SK-N-MC (cell line): Measurements from ENCODE around the gene SSBP1.

Source experiments
- DNase-seq: peaks from one replicate; pipeline ENCODE4 v3.0.0-alpha.2; 2011; ENCODE audit warnings: low read depth, low spot score
- H3K27ac ChIP-seq: fragments of 200-600 bp; sonication (generic); 2 replicates; pipeline ENCODE4 v1.5.1; 2016; ENCODE audit warnings: mixed run types
- H3K36me3 ChIP-seq: fragments of 200-600 bp; sonication (generic); 2 replicates; pipeline ENCODE4 v1.6.1; 2017; ENCODE audit warnings: antibody characterized with exemption, low read length, mixed read lengths; ENCODE audit not compliant: insufficient read depth
- H3K4me3 ChIP-seq: fragments of 200-600 bp; sonication (generic); 2 replicates; pipeline ENCODE4 v1.5.1; 2016
- H3K9ac ChIP-seq: fragments of 200-600 bp; sonication (generic); 2 replicates; pipeline ENCODE4 v1.8.0; 2017; ENCODE audit warnings: mixed run types, mixed read lengths; ENCODE audit not compliant: insufficient read length
- H3K9me3 ChIP-seq: fragments of 200-600 bp; sonication (generic); 2 replicates; pipeline ENCODE4 v1.6.1; 2017; ENCODE audit warnings: low read depth, mild to moderate bottlenecking, antibody characterized with exemption, low read length, moderate library complexity, mixed read lengths
- EZH2 ChIP-seq: fragments of 200-600 bp; sonication (generic); IDR thresholded peaks from one replicate; pipeline ENCODE4 v1.6.1; 2017; ENCODE audit warnings: antibody characterized with exemption
- FOXP2 ChIP-seq: optimal IDR thresholded peaks from 2 replicates; pipeline ENCODE3; 2011; ENCODE audit warnings: mild to moderate bottlenecking, moderate library complexity; ENCODE audit not compliant: insufficient read depth; ENCODE audit errors: extremely low read length, control extremely low read depth
- POLR2AphosphoS5 ChIP-seq: IDR thresholded peaks from 2 replicates; pipeline ENCODE4 v1.6.1; 2012; ENCODE audit warnings: mild to moderate bottlenecking, low read depth, low read length, borderline replicate concordance

The SSBP1 gene

DNA sequence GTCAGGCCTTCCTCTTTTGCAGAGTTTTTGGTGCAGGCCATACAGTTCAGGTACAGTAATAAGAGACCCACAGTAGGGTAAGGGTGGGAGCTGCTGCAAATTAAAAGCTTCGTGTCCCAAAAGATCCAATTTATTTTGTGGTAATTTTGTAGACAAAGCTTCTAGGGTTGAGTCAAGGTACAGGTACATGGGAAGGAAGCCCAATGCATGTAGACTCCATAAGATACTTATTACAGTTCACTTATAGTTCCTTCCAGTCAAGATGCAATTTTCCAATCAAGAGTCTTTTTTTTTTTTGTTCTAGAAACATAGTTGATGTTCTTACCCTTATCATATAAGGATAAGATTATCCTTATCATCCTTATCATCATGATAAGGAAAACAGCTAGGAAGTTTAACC, 38.2 kb downstream of the SSBP1 start, which contains the start of gene TAS2R4:
TAS2R4 (plus strand) TSS at position 301 of the 400 bp plus-strand sequence. CDS start 1,815 bp downstream, outside the sequence.
- TF ChIP-seq POLR2AphosphoS5 (no peak), FOXP2 (no peak), EZH2 (no peak)
- DNase-seq, result no peak
- H3K9ac ChIP-seq, result no peak within 1 kb of the TSS

DNA sequence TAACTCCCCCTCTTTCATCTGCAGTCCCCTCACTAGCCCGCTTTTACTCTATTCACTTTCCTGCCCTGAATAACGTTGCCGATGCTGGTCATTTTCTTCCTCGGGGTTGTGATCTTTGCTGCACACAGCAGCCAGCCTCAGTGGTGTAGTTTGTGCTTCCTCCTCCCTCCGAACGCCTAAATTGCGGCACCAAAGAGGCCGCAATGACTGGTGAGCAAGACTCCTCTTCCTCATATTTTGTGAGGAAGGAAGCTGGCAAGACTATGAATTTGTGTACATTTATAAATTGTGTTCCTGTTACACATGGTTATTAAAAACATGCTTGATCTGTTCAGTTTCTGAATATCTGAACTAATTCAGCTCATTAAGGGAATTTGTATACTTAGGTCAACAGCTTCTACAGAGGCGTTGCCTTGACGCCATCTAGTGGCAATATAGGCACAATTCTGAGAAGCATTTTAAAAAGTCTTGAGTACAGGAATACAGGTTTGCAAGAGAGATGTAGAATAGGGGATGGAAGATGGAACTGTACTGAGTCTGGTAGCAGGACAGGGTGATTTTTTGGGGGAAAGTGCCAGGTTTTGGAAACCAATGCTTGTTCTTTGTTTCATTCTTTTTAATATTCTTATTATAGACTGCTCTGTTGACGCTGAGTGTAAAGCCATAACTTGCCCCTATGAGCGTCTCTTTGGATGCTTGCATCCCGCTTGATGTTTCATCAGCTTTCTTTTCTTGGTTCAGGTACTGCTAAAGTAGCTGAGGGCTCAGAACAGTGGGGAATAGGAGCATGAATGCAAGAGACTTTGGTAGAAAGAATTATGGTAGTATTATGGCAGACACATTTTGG, 47.8 kb downstream of the SSBP1 start:
- TF ChIP-seq POLR2AphosphoS5 (no peak), FOXP2 (no peak), EZH2 (no peak)
- H3K36me3 ChIP-seq, result peaks cover 24% of the 10 kb centered on the region
- no peaks in the 10 kb centered on the region for H3K9me3 ChIP-seq
- H3K9ac ChIP-seq, result no peak overlapping the region
- no peak overlapping the region for H3K4me3 ChIP-seq
- no peak overlapping the region for H3K27ac ChIP-seq
- DNase-seq, result peak; percentile 16

More for the DNA sequence above, 38.2 kb downstream of the SSBP1 start, which contains the start of gene TAS2R4:
- no peak within 1 kb of the TSS for H3K27ac ChIP-seq
- peaks cover 26% of the 10 kb centered on the region; the same call in 1 of the 2 replicates for H3K36me3 ChIP-seq
- H3K9me3 ChIP-seq, result no peaks in the 10 kb centered on the region
- no peak within 1 kb of the TSS for H3K4me3 ChIP-seq

DNA sequence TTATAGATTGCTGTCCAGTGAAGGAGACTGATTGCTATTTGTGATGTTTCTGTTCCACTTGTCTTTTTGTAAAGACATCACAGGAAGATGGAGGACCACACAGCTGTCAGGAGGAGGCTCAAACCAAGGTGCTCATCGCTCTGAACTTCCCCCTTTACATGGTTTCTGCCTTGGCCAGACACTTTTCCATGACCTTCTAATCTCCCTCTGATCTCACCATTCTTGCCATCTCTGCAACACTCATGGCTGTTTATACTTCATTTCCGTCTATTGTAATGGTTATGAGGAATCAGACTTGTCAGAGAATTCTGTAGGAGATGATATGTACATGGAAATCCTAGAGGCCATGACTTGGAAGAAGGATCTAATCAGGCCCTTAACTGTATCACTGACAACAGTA, 50.1 kb downstream of the SSBP1 start:
- Histone ChIP-seq H3K9me3 (no peaks in the 10 kb centered on the region), H3K27ac (no peak overlapping the region), H3K4me3 (no peak overlapping the region), H3K9ac (no peak overlapping the region), H3K36me3 (peaks cover 25% of the 10 kb centered on the region)
- TF ChIP-seq EZH2, result no peak
- TF ChIP-seq FOXP2, result no peak
- no peak for TF ChIP-seq POLR2AphosphoS5
- no peak for DNase-seq

DNA sequence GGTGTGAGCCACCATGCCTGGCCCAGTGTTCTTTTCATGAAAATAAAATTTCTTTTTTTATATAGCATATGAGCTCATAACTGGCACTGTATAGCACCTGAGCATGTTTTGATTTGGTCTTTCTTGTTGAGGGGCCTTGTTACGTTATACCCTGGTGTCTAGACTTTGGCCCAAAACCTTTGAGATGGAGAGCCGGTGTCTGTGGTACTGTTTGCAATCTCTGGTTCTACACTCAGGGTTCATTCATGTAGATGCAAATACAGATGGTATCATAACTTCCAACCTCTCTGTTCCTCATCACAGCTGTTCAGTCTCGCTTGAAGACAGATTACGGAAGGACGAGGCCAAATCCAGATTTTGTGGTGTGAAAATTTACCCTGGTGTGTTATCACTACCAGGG, 51.8 kb downstream of the SSBP1 start, which contains the start of gene TAS2R5:
TAS2R5 (plus strand) TSS at position 301 of the 400 bp plus-strand sequence. CDS start 145 bp downstream, outside the sequence.
- H3K9ac ChIP-seq, result no peak within 1 kb of the TSS
- no peak for DNase-seq
- no peak within 1 kb of the TSS for H3K27ac ChIP-seq
- H3K9me3 ChIP-seq, result no peaks in the 10 kb centered on the region
- H3K4me3 ChIP-seq, result no peak within 1 kb of the TSS
- TF ChIP-seq POLR2AphosphoS5 (no peak), FOXP2 (no peak), EZH2 (no peak)
- H3K36me3 ChIP-seq, result peaks cover 25% of the 10 kb centered on the region

DNA sequence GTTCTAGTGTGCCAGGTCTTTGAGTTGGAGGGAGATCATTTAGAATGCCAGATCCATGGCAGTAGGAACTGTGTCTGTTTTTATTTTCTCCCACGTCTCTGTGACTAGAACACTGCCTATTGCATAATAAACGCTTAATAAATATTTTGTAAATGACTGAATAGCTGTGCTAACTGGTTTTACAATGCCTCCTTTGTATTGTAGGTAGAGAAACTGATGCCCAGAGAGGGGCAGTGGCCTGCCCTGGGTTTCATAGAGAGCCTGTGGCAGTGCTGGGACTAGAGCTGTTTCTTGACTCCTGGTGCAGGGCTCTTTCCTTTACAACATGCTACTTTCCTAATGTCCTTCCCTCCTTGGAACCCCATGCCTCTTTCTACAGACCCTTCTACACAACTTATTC, 54.4 kb downstream of the SSBP1 start:
- Histone ChIP-seq H3K36me3 (peaks cover 22% of the 10 kb centered on the region), H3K9ac (no peak overlapping the region)
- DNase-seq, result no peak

More for the DNA sequence above, 54.4 kb downstream of the SSBP1 start:
- H3K27ac ChIP-seq, result no peak overlapping the region
- TF ChIP-seq EZH2 (no peak), POLR2AphosphoS5 (no peak), FOXP2 (no peak)
- no peak overlapping the region for H3K4me3 ChIP-seq
- H3K9me3 ChIP-seq, result no peaks in the 10 kb centered on the region
